HFFc6 (cell line): ENCODE results near the gene AHDC1. TPM values are rescaled to one million over a fixed set of nuclear protein-coding genes. Genes with fewer than 3 reads are reported as not detected.

Experiments used
- DNase-seq: peaks from one replicate; pipeline ENCODE4 v3.0.0-alpha.2; 2018
- H3K27ac Mint-ChIP-seq: 2 replicates; pipeline ENCODE4 v1.8.0; 2020; ENCODE audit warnings: mild to moderate bottlenecking, mixed read lengths
- H3K27me3 Mint-ChIP-seq: 2 replicates; pipeline ENCODE4 v1.8.0; 2021; ENCODE audit warnings: mild to moderate bottlenecking, moderate library complexity, mixed read lengths; ENCODE audit not compliant: insufficient read depth
- H3K36me3 Mint-ChIP-seq: 2 replicates; pipeline ENCODE4 v1.8.0; 2021; ENCODE audit warnings: low read depth, mixed read lengths
- H3K4me1 Mint-ChIP-seq: 2 replicates; pipeline ENCODE4 v1.8.0; 2020; ENCODE audit warnings: low read depth, mixed read lengths
- H3K4me3 Mint-ChIP-seq: 2 replicates; pipeline ENCODE4 v1.8.0; 2020; ENCODE audit warnings: mild to moderate bottlenecking, moderate library complexity, mixed read lengths
- H3K9me3 Mint-ChIP-seq: 2 replicates; pipeline ENCODE4 v1.8.0; 2020; ENCODE audit warnings: mild to moderate bottlenecking, mixed read lengths
- CTCF ChIP-seq: fragments of 200-600 bp; sonication (generic); IDR thresholded peaks from 2 replicates; pipeline ENCODE4 v1.5.0; 2021; ENCODE audit warnings: antibody characterized with exemption, mild to moderate bottlenecking
- total RNA-seq, 6 experiments: library from RNA; stranded (reverse); fragmentation: NEBNext Ultra II Directional; extraction: Animal tissue kit (Norgen Biotek cat#: 25700); gene quantifications; 2 replicates in 1 of 6; 3 replicates in 5 of 6; pipeline ENCODE4 v1.2.3, GENCODE V29; 2021

The AHDC1 gene
- total RNA-seq, 6 experiments from 2014 or later: 30.7 to 53.2 (median 34.7) TPM

GRCh38 chr1:27525296-27526272, 78.4 kb downstream of the AHDC1 start:
- H3K27me3 Mint-ChIP-seq: peaks cover 25% of the 10 kb centered on the region
- peak overlapping the region; percentile 9 for H3K27ac Mint-ChIP-seq
- no peaks in the 10 kb centered on the region for H3K9me3 Mint-ChIP-seq
- H3K36me3 Mint-ChIP-seq: peaks cover 4% of the 10 kb centered on the region; the same call in 1 of the 2 replicates
- peak overlapping the region; percentile 38; the same call in 1 of the 2 replicates for H3K4me3 Mint-ChIP-seq
- TF ChIP-seq CTCF: no peak
- peak; percentile 44 for DNase-seq
- H3K4me1 Mint-ChIP-seq: peaks cover 60% of the 10 kb centered on the region

- Mint-ChIP-seq H3K4me1 (peaks cover 53% of the 10 kb centered on the region), H3K36me3 (no peaks in the 10 kb centered on the region; the same call in 1 of the 2 replicates), H3K4me3 (no peak overlapping the region), H3K27ac (no peak overlapping the region), H3K9me3 (no peaks in the 10 kb centered on the region), H3K27me3 (peaks cover 14% of the 10 kb centered on the region)
- TF ChIP-seq CTCF: no peak
- no peak for DNase-seq
These were observed 80.5 kb downstream of the AHDC1 start for GRCh38 chr1:27523337-27524020.

GRCh38 chr1:27522432-27523336, 81.3 kb downstream of the AHDC1 start:
- Mint-ChIP-seq H3K4me1 (peaks cover 49% of the 10 kb centered on the region), H3K27ac (no peak overlapping the region), H3K4me3 (no peak overlapping the region), H3K27me3 (peaks cover 12% of the 10 kb centered on the region), H3K36me3 (no peaks in the 10 kb centered on the region), H3K9me3 (no peaks in the 10 kb centered on the region)
- no peak for DNase-seq
- TF ChIP-seq CTCF: peak; percentile 47

- no peaks in the 10 kb centered on the region for H3K9me3 Mint-ChIP-seq
- H3K4me3 Mint-ChIP-seq: no peak overlapping the region
- H3K27ac Mint-ChIP-seq: no peak overlapping the region
- no peaks in the 10 kb centered on the region for H3K36me3 Mint-ChIP-seq
- TF ChIP-seq CTCF: no peak
- H3K4me1 Mint-ChIP-seq: peaks cover 48% of the 10 kb centered on the region
- H3K27me3 Mint-ChIP-seq: peaks cover 12% of the 10 kb centered on the region
- DNase-seq: no peak
These were observed 82.0 kb downstream of the AHDC1 start for GRCh38 chr1:27521861-27522431.
